HCT116 (cell line): ENCODE results near the gene MACC1. TPM values are rescaled to one million over a fixed set of nuclear protein-coding genes. Genes with fewer than 3 reads are reported as not detected.
A peak's percentile ranks its signal among the peaks of the same experiment; 100 is the strongest.

ENCODE experiments used
- ATAC-seq: fragments of 200-7000 bp; cut with Tn5 transposase; 2 replicates; pipeline ENCODE4 v1.9.1; 2020; ENCODE audit warnings: mild to moderate bottlenecking, moderate library complexity
- BruUV-seq: library from RNA; stranded (reverse); fragments of 400-500 nt; replicated peaks from 2 replicates; lab custom pipeline; 2021; lab: Mats Ljungman, UMichigan
- CTCF ChIA-PET: fragments of 300-600 bp; sonication (Branson Sonifier 250); formaldehyde crosslinking; loops from one replicate; lab custom pipeline; 2021; ENCODE audit warnings: antibody characterized with exemption; lab: Charles Lee
- POLR2A ChIA-PET: fragments of 300-600, 350-600 bp; sonication (Branson Sonifier 250); formaldehyde crosslinking; loops from one replicate; lab custom pipeline; 2021; ENCODE audit warnings: antibody characterized with exemption; lab: Charles Lee
- RAD21 ChIA-PET, 2 experiments: fragments of 300-600 bp; sonication (Branson Sonifier 250); formaldehyde crosslinking; loops; one replicate each; lab custom pipeline; 2023; ENCODE audit warnings: low total read pairs in 2 of 2; ENCODE audit not compliant: uncharacterized antibody in 2 of 2, unreplicated experiment in 2 of 2, low non-redundant PET in 1 of 2; lab: Charles Lee
- DNase-seq: peaks from one replicate; pipeline ENCODE4 v3.0.0-alpha.2; 2010; ENCODE audit warnings: low read depth, low spot score
- H2AFZ ChIP-seq: fragments of 200-600 bp; shearing (Covaris generic), sonication (generic); 2 replicates; pipeline ENCODE4 v1.6.1; 2017; ENCODE audit warnings: low read depth, mixed run types, mixed read lengths, antibody characterized with exemption, low read length; ENCODE audit not compliant: poor library complexity, severe bottlenecking
- H3K27ac ChIP-seq: 2 replicates; pipeline ENCODE4 v1.5.1; 2012; ENCODE audit warnings: low read depth, low read length
- H3K27me3 ChIP-seq: fragments of 200-600 bp; sonication (generic); 2 replicates; pipeline ENCODE4 v1.6.1; 2016; ENCODE audit warnings: mixed run types, low read length, mixed read lengths; ENCODE audit not compliant: insufficient read depth
- H3K36me3 ChIP-seq, 2 experiments: fragments of 200-500 bp in 1 of 2; fragments of 200-600 bp in 1 of 2; sonication (Bioruptor generic) in 1 of 2; sonication (generic) in 1 of 2; 2 replicates each; pipeline versions ENCODE4 v1.5.1 to v1.6.1; 2014 to 2016; ENCODE audit warnings: low read length in 2 of 2, inconsistent platforms in 1 of 2, mixed read lengths in 1 of 2, mixed run types in 1 of 2; ENCODE audit not compliant: insufficient read depth in 2 of 2, control insufficient read depth in 1 of 2
- H3K4me1 ChIP-seq, 2 experiments: fragments of 200-600 bp in 1 of 2; sonication (generic) in 1 of 2; 2 replicates each; pipeline versions ENCODE4 v1.5.1 to v1.6.1; 2012 to 2017; ENCODE audit warnings: low read length in 2 of 2, inconsistent platforms in 1 of 2, mild to moderate bottlenecking in 1 of 2, mixed read lengths in 1 of 2, mixed run types in 1 of 2, moderate library complexity in 1 of 2; ENCODE audit not compliant: insufficient read depth in 2 of 2, control insufficient read depth in 1 of 2
- H3K4me2 ChIP-seq: fragments of 200-600 bp; sonication (generic); 2 replicates; pipeline ENCODE4 v1.6.1; 2017; ENCODE audit warnings: mixed run types, low read length, mixed read lengths
- H3K4me3 ChIP-seq, 2 experiments: fragments of 200-600 bp in 1 of 2; sonication (generic) in 1 of 2; replicated peaks in 1 of 2; 2 replicates each; pipeline ENCODE4 v1.5.1; 2011 to 2016; ENCODE audit warnings: low read length in 2 of 2, control low read depth in 1 of 2, low read depth in 1 of 2, mild to moderate bottlenecking in 1 of 2, mixed read lengths in 1 of 2, mixed run types in 1 of 2
- H3K79me2 ChIP-seq: fragments of 200-600 bp; sonication (generic); 2 replicates; pipeline ENCODE4 v1.6.1; 2017; ENCODE audit warnings: mild to moderate bottlenecking, mixed run types, low read length, moderate library complexity, mixed read lengths; ENCODE audit not compliant: insufficient read depth
- H3K9ac ChIP-seq: fragments of 200-600 bp; sonication (generic); 2 replicates; pipeline ENCODE4 v1.6.1; 2016; ENCODE audit warnings: low read length, mixed read lengths
- H3K9me2 ChIP-seq: fragments of 200-600 bp; sonication (generic), shearing (Covaris generic); 2 replicates; pipeline ENCODE4 v1.6.1; 2017; ENCODE audit warnings: mixed run types, mild to moderate bottlenecking, moderate library complexity; ENCODE audit not compliant: insufficient read depth
- H3K9me3 ChIP-seq, 2 experiments: fragments of 200-500 bp in 1 of 2; fragments of 200-600 bp in 1 of 2; sonication (Bioruptor generic) in 1 of 2; sonication (generic) in 1 of 2; 2 replicates each; pipeline ENCODE4 v1.6.1; 2014 to 2017; ENCODE audit warnings: low read length in 2 of 2, mixed read lengths in 2 of 2, inconsistent platforms in 1 of 2, low read depth in 1 of 2, mild to moderate bottlenecking in 1 of 2, mixed run types in 1 of 2, moderate library complexity in 1 of 2; ENCODE audit not compliant: control insufficient read depth in 1 of 2, insufficient read depth in 1 of 2
- H4K20me1 ChIP-seq: fragments of 200-600 bp; sonication (generic), shearing (Covaris generic); 2 replicates; pipeline ENCODE4 v1.6.1; 2017; ENCODE audit warnings: mixed run types, mild to moderate bottlenecking, moderate library complexity; ENCODE audit not compliant: insufficient read depth
- CBX3 ChIP-seq: IDR thresholded peaks from 2 replicates; pipeline ENCODE4 v1.6.1; 2012; ENCODE audit warnings: low read depth
- CEBPB ChIP-seq: IDR thresholded peaks from 2 replicates; pipeline ENCODE4 v1.6.1; 2012; ENCODE audit warnings: low read depth
- EGR1 ChIP-seq: IDR thresholded peaks from 2 replicates; pipeline ENCODE4 v1.6.1; 2012; ENCODE audit warnings: low read depth
- ELF1 ChIP-seq: IDR thresholded peaks from 2 replicates; pipeline ENCODE4 v1.6.1; 2012; ENCODE audit warnings: low read depth, borderline replicate concordance
- EZH2 ChIP-seq: fragments of 200-600 bp; sonication (generic); IDR thresholded peaks from 2 replicates; pipeline ENCODE4 v1.6.1; 2017; ENCODE audit warnings: antibody characterized with exemption, mixed run types
- EZH2phosphoT487 ChIP-seq: fragments of 200-600 bp; IDR thresholded peaks from 2 replicates; pipeline ENCODE4 v1.6.1; 2018; ENCODE audit warnings: antibody characterized with exemption, borderline replicate concordance
- FOSL1 ChIP-seq: IDR thresholded peaks from 2 replicates; pipeline ENCODE4 v1.6.1; 2012; ENCODE audit warnings: low read depth
- JUND ChIP-seq: IDR thresholded peaks from 2 replicates; pipeline ENCODE4 v1.6.1; 2012
- POLR2AphosphoS5 ChIP-seq: IDR thresholded peaks from 2 replicates; pipeline ENCODE4 v1.6.1; 2011; ENCODE audit warnings: mild to moderate bottlenecking, low read depth, low read length, moderate library complexity
- RAD21 ChIP-seq: IDR thresholded peaks from 2 replicates; pipeline ENCODE4 v1.6.1; 2012; ENCODE audit warnings: low read depth, mild to moderate bottlenecking
- SIN3A ChIP-seq: IDR thresholded peaks from 2 replicates; pipeline ENCODE4 v1.6.1; 2012; ENCODE audit warnings: low read depth
- SP1 ChIP-seq: IDR thresholded peaks from 2 replicates; pipeline ENCODE4 v1.6.1; 2012; ENCODE audit warnings: low read depth
- SRF ChIP-seq: IDR thresholded peaks from 2 replicates; pipeline ENCODE4 v1.6.1; 2012; ENCODE audit warnings: low read depth
- TCF7L2 ChIP-seq: IDR thresholded peaks from 2 replicates; pipeline ENCODE4 v1.7.0; 2011; ENCODE audit warnings: borderline replicate concordance, inconsistent platforms; ENCODE audit not compliant: insufficient read depth, insufficient read length; ENCODE audit errors: extremely low read depth
- ZNF274 ChIP-seq: fragments of 200-500 bp; sonication (Bioruptor generic); IDR thresholded peaks from 2 replicates; pipeline ENCODE4 v1.6.1; 2014; ENCODE audit warnings: mild to moderate bottlenecking, low read depth, low read length, inconsistent platforms
- intact Hi-C: fragments of 100-400 bp; cut with micrococcal nuclease; formaldehyde crosslinking; loops from 2 replicates; pipeline ENCODE4 v1.10.0; 2022
- total RNA-seq: library from RNA; stranded (reverse); gene quantifications from one replicate; pipeline ENCODE4 v1.2.1, GENCODE V29; 2021; ENCODE audit not compliant: unreplicated experiment
- TF ChIP-seq, protein P1 (sequence below): IDR thresholded peaks from 2 replicates; pipeline ENCODE4 v1.6.1; 2012; ENCODE audit warnings: low read depth
- TF ChIP-seq, protein P2 (sequence below): IDR thresholded peaks from 2 replicates; pipeline ENCODE4 v1.6.1; 2012
- TF ChIP-seq, protein P3 (sequence below): IDR thresholded peaks from 2 replicates; pipeline ENCODE4 v1.6.1; 2012
- TF ChIP-seq, protein P4 (sequence below), 3 experiments: fragments of 200-600 bp in 1 of 3; sonication (generic) in 1 of 3; IDR thresholded peaks in 2 of 3; conservative IDR thresholded peaks in 1 of 3; 2 replicates each; pipeline ENCODE4 v1.5.1; 2012 to 2017; ENCODE audit warnings: low read depth in 2 of 3, low read length in 2 of 3, antibody characterized with exemption in 1 of 3, borderline replicate concordance in 1 of 3, control low read depth in 1 of 3, mild to moderate bottlenecking in 1 of 3, mixed read lengths in 1 of 3, mixed run types in 1 of 3, moderate library complexity in 1 of 3; ENCODE audit not compliant: insufficient read depth in 1 of 3

Gene MACC1
- total RNA-seq, 1 experiment from 2014 or later: 9.8 TPM

DNA sequence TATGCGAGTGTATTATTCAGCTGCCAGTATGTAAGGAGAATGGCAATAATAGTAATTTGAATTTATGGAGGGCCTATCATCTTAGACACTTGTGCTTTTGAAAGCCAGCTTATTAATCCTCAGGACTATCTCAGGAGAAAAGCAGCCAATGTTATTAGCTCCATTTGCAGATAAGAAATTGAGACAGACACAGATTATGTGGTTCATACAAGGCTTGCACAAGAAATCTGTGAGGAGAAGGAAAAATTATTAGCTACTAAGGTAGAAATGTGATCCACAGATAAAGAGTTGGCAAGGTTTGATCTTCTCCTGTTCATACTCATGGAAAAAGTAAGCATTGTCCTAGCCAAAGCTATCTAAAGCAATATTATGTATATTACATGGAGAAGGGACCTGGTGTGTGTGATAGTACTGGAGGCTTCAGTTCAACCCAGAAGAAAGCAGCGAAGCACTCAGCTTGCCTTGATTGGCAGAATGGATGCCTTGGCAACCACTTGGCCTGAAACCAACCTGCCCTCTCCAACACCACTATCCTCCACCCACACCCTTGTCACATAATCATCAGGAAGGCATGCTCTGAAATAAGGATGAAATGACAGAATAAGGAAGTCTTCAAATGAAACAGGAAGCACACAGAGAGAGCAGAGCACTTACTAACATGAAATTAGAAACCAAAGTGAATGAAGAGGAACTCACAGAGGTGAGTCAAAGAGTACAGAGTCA, 18.0 kb downstream of the MACC1 start:
- intact Hi-C loops: loop anchor here (1.0 to 5.0 kb wide), 3 partner anchors 18 to 452 kb away; partner anchors contain the start of gene MACC1
- POLR2A ChIA-PET: interaction anchor here (1.0 kb wide), 1 partner anchor 18 kb away, joined by 5 read pairs; the partner anchor contains the start of gene MACC1
- H3K36me3 ChIP-seq: no peaks in the 10 kb centered on the region
- RAD21 ChIA-PET: interaction anchor here (1.1 to 1.6 kb wide), 3 partner anchors 451 to 486 kb away, joined by 3 read pairs; no protein-coding TSS in a partner anchor
- H3K9ac ChIP-seq: peak overlapping the region; percentile 50
- ATAC-seq (peak; percentile 95), DNase-seq (peak; percentile 94)
- BruUV-seq: no TSS peak
- peak overlapping the region; percentile 69 for H3K4me2 ChIP-seq
- H3K27me3 ChIP-seq: no peaks in the 10 kb centered on the region
- peaks cover 5% of the 10 kb centered on the region; the same call in 1 of the 2 replicates for H3K79me2 ChIP-seq
- H2AFZ ChIP-seq: no peak overlapping the region
- peak overlapping the region; percentile 47; the same call in 1 of the 2 replicates for H3K27ac ChIP-seq
- no peaks in the 10 kb centered on the region for H3K9me3 ChIP-seq
- peaks cover 20 to 39% of the 10 kb centered on the region in 2 experiments for H3K4me1 ChIP-seq
- CTCF ChIA-PET: interaction anchor here (1.3 to 2.7 kb wide), 7 partner anchors 9 to 486 kb away, joined by 3 to 12 read pairs (median 5); partner anchors contain the start of gene MACC1
- no peaks in the 10 kb centered on the region for H4K20me1 ChIP-seq
- peak overlapping the region in 1 of 2 experiments; percentile 27; a peak in 2 of 4 replicates for H3K4me3 ChIP-seq
- no peaks in the 10 kb centered on the region for H3K9me2 ChIP-seq
- TF ChIP-seq SIN3A: peak; percentile 79; the same call in 1 of the 2 replicates
- no peak for TF ChIP-seq TCF7L2
- no peak for TF ChIP-seq EZH2
- TF ChIP-seq SRF: 0 out of 2 replicates have a peak, but pooled peaks have one; percentile 24
- TF ChIP-seq, protein P1, sequence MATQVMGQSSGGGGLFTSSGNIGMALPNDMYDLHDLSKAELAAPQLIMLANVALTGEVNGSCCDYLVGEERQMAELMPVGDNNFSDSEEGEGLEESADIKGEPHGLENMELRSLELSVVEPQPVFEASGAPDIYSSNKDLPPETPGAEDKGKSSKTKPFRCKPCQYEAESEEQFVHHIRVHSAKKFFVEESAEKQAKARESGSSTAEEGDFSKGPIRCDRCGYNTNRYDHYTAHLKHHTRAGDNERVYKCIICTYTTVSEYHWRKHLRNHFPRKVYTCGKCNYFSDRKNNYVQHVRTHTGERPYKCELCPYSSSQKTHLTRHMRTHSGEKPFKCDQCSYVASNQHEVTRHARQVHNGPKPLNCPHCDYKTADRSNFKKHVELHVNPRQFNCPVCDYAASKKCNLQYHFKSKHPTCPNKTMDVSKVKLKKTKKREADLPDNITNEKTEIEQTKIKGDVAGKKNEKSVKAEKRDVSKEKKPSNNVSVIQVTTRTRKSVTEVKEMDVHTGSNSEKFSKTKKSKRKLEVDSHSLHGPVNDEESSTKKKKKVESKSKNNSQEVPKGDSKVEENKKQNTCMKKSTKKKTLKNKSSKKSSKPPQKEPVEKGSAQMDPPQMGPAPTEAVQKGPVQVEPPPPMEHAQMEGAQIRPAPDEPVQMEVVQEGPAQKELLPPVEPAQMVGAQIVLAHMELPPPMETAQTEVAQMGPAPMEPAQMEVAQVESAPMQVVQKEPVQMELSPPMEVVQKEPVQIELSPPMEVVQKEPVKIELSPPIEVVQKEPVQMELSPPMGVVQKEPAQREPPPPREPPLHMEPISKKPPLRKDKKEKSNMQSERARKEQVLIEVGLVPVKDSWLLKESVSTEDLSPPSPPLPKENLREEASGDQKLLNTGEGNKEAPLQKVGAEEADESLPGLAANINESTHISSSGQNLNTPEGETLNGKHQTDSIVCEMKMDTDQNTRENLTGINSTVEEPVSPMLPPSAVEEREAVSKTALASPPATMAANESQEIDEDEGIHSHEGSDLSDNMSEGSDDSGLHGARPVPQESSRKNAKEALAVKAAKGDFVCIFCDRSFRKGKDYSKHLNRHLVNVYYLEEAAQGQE: no peak
- TF ChIP-seq FOSL1: peak; percentile 73
- TF ChIP-seq ELF1: peak; percentile 64; the same call in 1 of the 2 replicates
- peak; percentile 60 for TF ChIP-seq POLR2AphosphoS5
- TF ChIP-seq, protein P2, sequence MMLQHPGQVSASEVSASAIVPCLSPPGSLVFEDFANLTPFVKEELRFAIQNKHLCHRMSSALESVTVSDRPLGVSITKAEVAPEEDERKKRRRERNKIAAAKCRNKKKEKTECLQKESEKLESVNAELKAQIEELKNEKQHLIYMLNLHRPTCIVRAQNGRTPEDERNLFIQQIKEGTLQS: no peak
- TF ChIP-seq, protein P3, sequence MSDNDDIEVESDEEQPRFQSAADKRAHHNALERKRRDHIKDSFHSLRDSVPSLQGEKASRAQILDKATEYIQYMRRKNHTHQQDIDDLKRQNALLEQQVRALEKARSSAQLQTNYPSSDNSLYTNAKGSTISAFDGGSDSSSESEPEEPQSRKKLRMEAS: peak; percentile 85
- peak; percentile 90; the same call in 1 of the 2 replicates for TF ChIP-seq CBX3
- peak; percentile 93 for TF ChIP-seq SP1
- TF ChIP-seq ZNF274: no peak
- TF ChIP-seq, protein P4, sequence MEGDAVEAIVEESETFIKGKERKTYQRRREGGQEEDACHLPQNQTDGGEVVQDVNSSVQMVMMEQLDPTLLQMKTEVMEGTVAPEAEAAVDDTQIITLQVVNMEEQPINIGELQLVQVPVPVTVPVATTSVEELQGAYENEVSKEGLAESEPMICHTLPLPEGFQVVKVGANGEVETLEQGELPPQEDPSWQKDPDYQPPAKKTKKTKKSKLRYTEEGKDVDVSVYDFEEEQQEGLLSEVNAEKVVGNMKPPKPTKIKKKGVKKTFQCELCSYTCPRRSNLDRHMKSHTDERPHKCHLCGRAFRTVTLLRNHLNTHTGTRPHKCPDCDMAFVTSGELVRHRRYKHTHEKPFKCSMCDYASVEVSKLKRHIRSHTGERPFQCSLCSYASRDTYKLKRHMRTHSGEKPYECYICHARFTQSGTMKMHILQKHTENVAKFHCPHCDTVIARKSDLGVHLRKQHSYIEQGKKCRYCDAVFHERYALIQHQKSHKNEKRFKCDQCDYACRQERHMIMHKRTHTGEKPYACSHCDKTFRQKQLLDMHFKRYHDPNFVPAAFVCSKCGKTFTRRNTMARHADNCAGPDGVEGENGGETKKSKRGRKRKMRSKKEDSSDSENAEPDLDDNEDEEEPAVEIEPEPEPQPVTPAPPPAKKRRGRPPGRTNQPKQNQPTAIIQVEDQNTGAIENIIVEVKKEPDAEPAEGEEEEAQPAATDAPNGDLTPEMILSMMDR (IDR thresholded peaks at IDR 0.05 in 2 of 3, conservative IDR thresholded peaks at IDR 0.05 in 1 of 3; ENCODE audit: borderline replicate concordance in 1 of 3, insufficient read depth in 1 of 3, low read depth in 2 of 3, low read length in 2 of 3): no peak
- TF ChIP-seq JUND: peak; percentile 70
- TF ChIP-seq EGR1: peak; percentile 94
- peak; percentile 65; the same call in 1 of the 2 replicates for TF ChIP-seq CEBPB
- TF ChIP-seq EZH2phosphoT487: no peak
- TF ChIP-seq RAD21: no peak
